Measurements from ENCODE around the gene OR51T1. TPM values are rescaled to one million over a fixed set of nuclear protein-coding genes. Genes with fewer than 3 reads are reported as not detected.

OR51T1 gene
- polyA plus RNA-seq, 1 donor from 2014 or later: not detected

GRCh38 chr11:4921796-4922195 is 40.1 kb downstream of the OR51T1 start:
- H3K9ac ChIP-seq (ENCODE audit: low read length): no peak overlapping the region
- H3K27ac ChIP-seq (ENCODE audit: low read length): no peak overlapping the region
- H3F3A ChIP-seq (ENCODE audit: insufficient read depth, low read length, poor library complexity, severe bottlenecking): no peaks in the 10 kb centered on the region
- no peaks in the 10 kb centered on the region for H3K36me3 ChIP-seq (ENCODE audit: insufficient read depth, low read length)
- no peaks in the 10 kb centered on the region for H3K27me3 ChIP-seq (ENCODE audit: insufficient read depth, low read depth, low read length)
- no peak overlapping the region for H3K4me2 ChIP-seq (ENCODE audit: low read length)
- no peaks in the 10 kb centered on the region for H3K9me2 ChIP-seq (ENCODE audit: insufficient read depth, low read length)
- no peaks in the 10 kb centered on the region for H3K9me3 ChIP-seq (ENCODE audit: low read length)
- TF ChIP-seq SMC3 (conservative IDR thresholded peaks at IDR 0.05; ENCODE audit: poor library complexity) (no peak), POLR2AphosphoS5 (IDR thresholded peaks at IDR 0.05) (no peak), EP300 (conservative IDR thresholded peaks at IDR 0.05; ENCODE audit: poor library complexity, severe bottlenecking) (no peak), EZH2 (IDR thresholded peaks at IDR 0.05; ENCODE audit: borderline replicate concordance, insufficient read depth, low read length, poor library complexity, severe bottlenecking) (no peak), MXI1 (conservative IDR thresholded peaks at IDR 0.05; ENCODE audit: poor library complexity, severe bottlenecking) (no peak), RAD21 (conservative IDR thresholded peaks at IDR 0.05) (no peak), TAF1 (IDR thresholded peaks at IDR 0.05; ENCODE audit: low read depth) (no peak)
- TF ChIP-seq, protein P1, sequence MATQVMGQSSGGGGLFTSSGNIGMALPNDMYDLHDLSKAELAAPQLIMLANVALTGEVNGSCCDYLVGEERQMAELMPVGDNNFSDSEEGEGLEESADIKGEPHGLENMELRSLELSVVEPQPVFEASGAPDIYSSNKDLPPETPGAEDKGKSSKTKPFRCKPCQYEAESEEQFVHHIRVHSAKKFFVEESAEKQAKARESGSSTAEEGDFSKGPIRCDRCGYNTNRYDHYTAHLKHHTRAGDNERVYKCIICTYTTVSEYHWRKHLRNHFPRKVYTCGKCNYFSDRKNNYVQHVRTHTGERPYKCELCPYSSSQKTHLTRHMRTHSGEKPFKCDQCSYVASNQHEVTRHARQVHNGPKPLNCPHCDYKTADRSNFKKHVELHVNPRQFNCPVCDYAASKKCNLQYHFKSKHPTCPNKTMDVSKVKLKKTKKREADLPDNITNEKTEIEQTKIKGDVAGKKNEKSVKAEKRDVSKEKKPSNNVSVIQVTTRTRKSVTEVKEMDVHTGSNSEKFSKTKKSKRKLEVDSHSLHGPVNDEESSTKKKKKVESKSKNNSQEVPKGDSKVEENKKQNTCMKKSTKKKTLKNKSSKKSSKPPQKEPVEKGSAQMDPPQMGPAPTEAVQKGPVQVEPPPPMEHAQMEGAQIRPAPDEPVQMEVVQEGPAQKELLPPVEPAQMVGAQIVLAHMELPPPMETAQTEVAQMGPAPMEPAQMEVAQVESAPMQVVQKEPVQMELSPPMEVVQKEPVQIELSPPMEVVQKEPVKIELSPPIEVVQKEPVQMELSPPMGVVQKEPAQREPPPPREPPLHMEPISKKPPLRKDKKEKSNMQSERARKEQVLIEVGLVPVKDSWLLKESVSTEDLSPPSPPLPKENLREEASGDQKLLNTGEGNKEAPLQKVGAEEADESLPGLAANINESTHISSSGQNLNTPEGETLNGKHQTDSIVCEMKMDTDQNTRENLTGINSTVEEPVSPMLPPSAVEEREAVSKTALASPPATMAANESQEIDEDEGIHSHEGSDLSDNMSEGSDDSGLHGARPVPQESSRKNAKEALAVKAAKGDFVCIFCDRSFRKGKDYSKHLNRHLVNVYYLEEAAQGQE (IDR thresholded peaks at IDR 0.05; ENCODE audit: borderline replicate concordance): no peak
- TF ChIP-seq, protein P2, sequence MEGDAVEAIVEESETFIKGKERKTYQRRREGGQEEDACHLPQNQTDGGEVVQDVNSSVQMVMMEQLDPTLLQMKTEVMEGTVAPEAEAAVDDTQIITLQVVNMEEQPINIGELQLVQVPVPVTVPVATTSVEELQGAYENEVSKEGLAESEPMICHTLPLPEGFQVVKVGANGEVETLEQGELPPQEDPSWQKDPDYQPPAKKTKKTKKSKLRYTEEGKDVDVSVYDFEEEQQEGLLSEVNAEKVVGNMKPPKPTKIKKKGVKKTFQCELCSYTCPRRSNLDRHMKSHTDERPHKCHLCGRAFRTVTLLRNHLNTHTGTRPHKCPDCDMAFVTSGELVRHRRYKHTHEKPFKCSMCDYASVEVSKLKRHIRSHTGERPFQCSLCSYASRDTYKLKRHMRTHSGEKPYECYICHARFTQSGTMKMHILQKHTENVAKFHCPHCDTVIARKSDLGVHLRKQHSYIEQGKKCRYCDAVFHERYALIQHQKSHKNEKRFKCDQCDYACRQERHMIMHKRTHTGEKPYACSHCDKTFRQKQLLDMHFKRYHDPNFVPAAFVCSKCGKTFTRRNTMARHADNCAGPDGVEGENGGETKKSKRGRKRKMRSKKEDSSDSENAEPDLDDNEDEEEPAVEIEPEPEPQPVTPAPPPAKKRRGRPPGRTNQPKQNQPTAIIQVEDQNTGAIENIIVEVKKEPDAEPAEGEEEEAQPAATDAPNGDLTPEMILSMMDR (IDR thresholded peaks at IDR 0.05; ENCODE audit: poor library complexity, severe bottlenecking): no peak
- no peaks in the 10 kb centered on the region for H3K79me2 ChIP-seq (replicated peaks; ENCODE audit: insufficient read depth, low read length)
- H3K4me3 ChIP-seq (ENCODE audit: low read length): no peak overlapping the region
- H4K20me1 ChIP-seq (ENCODE audit: insufficient read depth): no peaks in the 10 kb centered on the region
- H2AFZ ChIP-seq (ENCODE audit: low read depth, low read length): no peak overlapping the region

- H3K27ac ChIP-seq (ENCODE audit: low read length): no peak overlapping the region
- H4K20me1 ChIP-seq (ENCODE audit: insufficient read depth): no peaks in the 10 kb centered on the region
- no peak overlapping the region for H3K4me3 ChIP-seq (ENCODE audit: low read length)
- no peaks in the 10 kb centered on the region for H3K9me2 ChIP-seq (ENCODE audit: insufficient read depth, low read length)
- no peak overlapping the region for H2AFZ ChIP-seq (ENCODE audit: low read depth, low read length)
- H3K27me3 ChIP-seq (ENCODE audit: insufficient read depth, low read depth, low read length): no peaks in the 10 kb centered on the region
- H3K9me3 ChIP-seq (ENCODE audit: low read length): no peaks in the 10 kb centered on the region
- H3K4me2 ChIP-seq (ENCODE audit: low read length): no peak overlapping the region
- H3F3A ChIP-seq (ENCODE audit: insufficient read depth, low read length, poor library complexity, severe bottlenecking): no peaks in the 10 kb centered on the region
- no peaks in the 10 kb centered on the region for H3K79me2 ChIP-seq (replicated peaks; ENCODE audit: insufficient read depth, low read length)
- TF ChIP-seq RAD21 (conservative IDR thresholded peaks at IDR 0.05) (no peak), MXI1 (conservative IDR thresholded peaks at IDR 0.05; ENCODE audit: poor library complexity, severe bottlenecking) (no peak), EZH2 (IDR thresholded peaks at IDR 0.05; ENCODE audit: borderline replicate concordance, insufficient read depth, low read length, poor library complexity, severe bottlenecking) (no peak), TAF1 (IDR thresholded peaks at IDR 0.05; ENCODE audit: low read depth) (no peak), POLR2AphosphoS5 (IDR thresholded peaks at IDR 0.05) (no peak), SMC3 (conservative IDR thresholded peaks at IDR 0.05; ENCODE audit: poor library complexity) (no peak), EP300 (conservative IDR thresholded peaks at IDR 0.05; ENCODE audit: poor library complexity, severe bottlenecking) (no peak)
- TF ChIP-seq, protein P2 (IDR thresholded peaks at IDR 0.05; ENCODE audit: poor library complexity, severe bottlenecking): no peak
- TF ChIP-seq, protein P1 (IDR thresholded peaks at IDR 0.05; ENCODE audit: borderline replicate concordance): no peak
- H3K36me3 ChIP-seq (ENCODE audit: insufficient read depth, low read length): no peaks in the 10 kb centered on the region
- no peak overlapping the region for H3K9ac ChIP-seq (ENCODE audit: low read length)
These were observed 40.6 kb downstream of the OR51T1 start for GRCh38 chr11:4922304-4922703.

Data from neural cell (in vitro differentiated cells).